IPS-18c (cell line): ENCODE data around the gene RANGRF.

Source experiments
- H3K4me3 ChIP-seq: 2 replicates; pipeline ENCODE4 v1.7.0; 2013; ENCODE audit warnings: low read depth, mild to moderate bottlenecking, low read length, moderate library complexity; ENCODE audit not compliant: insufficient read depth
- H3K9me3 ChIP-seq: one replicate; pipeline ENCODE4 v1.6.1; 2013; ENCODE audit warnings: mild to moderate bottlenecking, low read length, moderate library complexity; ENCODE audit not compliant: control insufficient read depth, insufficient read depth

RANGRF gene

GRCh38 chr17:8267480-8268147 is 20.9 kb upstream of the RANGRF start:
- Histone ChIP-seq H3K4me3 (no peak overlapping the region), H3K9me3 (no peaks in the 10 kb centered on the region)

- no peaks in the 10 kb centered on the region for H3K9me3 ChIP-seq
- H3K4me3 ChIP-seq: no peak overlapping the region
Observed at GRCh38 chr17:8268550-8269298, 19.7 kb upstream of the RANGRF start.

GRCh38 chr17:8272421-8272820 is 16.0 kb upstream of the RANGRF start:
- Histone ChIP-seq H3K4me3 (no peak overlapping the region), H3K9me3 (no peaks in the 10 kb centered on the region)

GRCh38 chr17:8273884-8274444 is 14.5 kb upstream of the RANGRF start:
- Histone ChIP-seq H3K9me3 (no peaks in the 10 kb centered on the region), H3K4me3 (no peak overlapping the region)

- Histone ChIP-seq H3K9me3 (no peaks in the 10 kb centered on the region), H3K4me3 (no peak overlapping the region)
Observed at GRCh38 chr17:8274816-8275215, 13.7 kb upstream of the RANGRF start.

GRCh38 chr17:8275421-8276290 is 12.8 kb upstream of the RANGRF start:
- Histone ChIP-seq H3K4me3 (no peak overlapping the region), H3K9me3 (no peaks in the 10 kb centered on the region)

GRCh38 chr17:8277317-8277716 is 11.2 kb upstream of the RANGRF start:
- no peak overlapping the region for H3K4me3 ChIP-seq
- H3K9me3 ChIP-seq: no peaks in the 10 kb centered on the region

- H3K4me3 ChIP-seq: no peak overlapping the region
- H3K9me3 ChIP-seq: no peaks in the 10 kb centered on the region
Observed at GRCh38 chr17:8282345-8282744, 6.1 kb upstream of the RANGRF start.

GRCh38 chr17:8283356-8283755 is 5.1 kb upstream of the RANGRF start:
- H3K9me3 ChIP-seq: no peaks in the 10 kb centered on the region
- H3K4me3 ChIP-seq: no peak overlapping the region

- H3K9me3 ChIP-seq: no peaks in the 10 kb centered on the region
- no peak overlapping the region for H3K4me3 ChIP-seq
Observed at GRCh38 chr17:8284126-8284525, 4.3 kb upstream of the RANGRF start.

- Histone ChIP-seq H3K9me3 (no peaks in the 10 kb centered on the region), H3K4me3 (no peak overlapping the region)
Observed at GRCh38 chr17:8285270-8286181, 2.9 kb upstream of the RANGRF start.

GRCh38 chr17:8287651-8288335 is 677 bp upstream of the RANGRF start:
- Histone ChIP-seq H3K9me3 (no peaks in the 10 kb centered on the region), H3K4me3 (peak overlapping the region; percentile 99)

GRCh38 chr17:8289103-8289397 is 580 bp downstream of the RANGRF start:
- Histone ChIP-seq H3K9me3 (no peaks in the 10 kb centered on the region), H3K4me3 (peak overlapping the region; percentile 99)

- H3K4me3 ChIP-seq: no peak overlapping the region
- H3K9me3 ChIP-seq: no peaks in the 10 kb centered on the region
Observed at GRCh38 chr17:8290043-8290442, 1.6 kb downstream of the RANGRF start.

- H3K4me3 ChIP-seq: no peak overlapping the region
- H3K9me3 ChIP-seq: no peaks in the 10 kb centered on the region
Observed at GRCh38 chr17:8292639-8293395, 4.3 kb downstream of the RANGRF start.

- Histone ChIP-seq H3K4me3 (peak overlapping the region; percentile 77; the same call in 1 of the 2 replicates), H3K9me3 (no peaks in the 10 kb centered on the region)
Observed at GRCh38 chr17:8294361-8294760, 5.9 kb downstream of the RANGRF start.
